GM12892 (cell line): Measurements from ENCODE around the gene SLC12A6.

Source experiments
- DNase-seq: peaks from one replicate; pipeline ENCODE4 v3.0.0; 2011; ENCODE audit not compliant: insufficient read length
- FAIRE-seq: peaks from 2 replicates; lab custom pipeline; 2011; peaks lifted over from hg19 to GRCh38; lab: Jason Lieb, UNC
- POLR2A ChIP-seq: IDR thresholded peaks from 2 replicates; pipeline ENCODE4 v1.6.1; 2011; ENCODE audit warnings: low read depth, low read length, control low read depth
- POLR2AphosphoS5 ChIP-seq: IDR thresholded peaks from 2 replicates; pipeline ENCODE4 v1.6.1; 2011; ENCODE audit warnings: low read depth, low read length, control low read depth
- TAF1 ChIP-seq: IDR thresholded peaks from 2 replicates; pipeline ENCODE4 v1.6.1; 2011; ENCODE audit warnings: low read depth, mild to moderate bottlenecking, control low read depth, low read length, borderline replicate concordance

The SLC12A6 gene

DNA sequence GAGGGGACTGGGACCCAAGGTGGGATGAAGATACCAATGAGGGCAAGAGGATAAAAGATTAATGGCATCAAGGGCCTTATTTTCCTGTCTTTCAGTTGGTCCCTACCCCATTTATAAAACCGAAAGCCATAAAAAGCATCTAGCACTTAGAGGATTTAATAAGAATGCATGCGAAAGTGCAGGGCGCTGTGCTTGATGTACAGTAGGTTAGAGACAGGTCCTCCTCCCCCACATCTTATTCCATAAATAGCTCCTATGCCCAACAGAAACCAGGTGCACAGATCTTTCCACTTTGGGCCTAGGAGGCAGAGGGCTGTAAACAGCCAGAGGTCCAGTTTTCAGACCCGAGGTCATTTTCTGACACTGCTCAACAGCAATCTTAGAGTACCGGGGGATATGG lies 28.3 kb upstream of the SLC12A6 start:
- DNase-seq (no peak), FAIRE-seq (no peak)

DNA sequence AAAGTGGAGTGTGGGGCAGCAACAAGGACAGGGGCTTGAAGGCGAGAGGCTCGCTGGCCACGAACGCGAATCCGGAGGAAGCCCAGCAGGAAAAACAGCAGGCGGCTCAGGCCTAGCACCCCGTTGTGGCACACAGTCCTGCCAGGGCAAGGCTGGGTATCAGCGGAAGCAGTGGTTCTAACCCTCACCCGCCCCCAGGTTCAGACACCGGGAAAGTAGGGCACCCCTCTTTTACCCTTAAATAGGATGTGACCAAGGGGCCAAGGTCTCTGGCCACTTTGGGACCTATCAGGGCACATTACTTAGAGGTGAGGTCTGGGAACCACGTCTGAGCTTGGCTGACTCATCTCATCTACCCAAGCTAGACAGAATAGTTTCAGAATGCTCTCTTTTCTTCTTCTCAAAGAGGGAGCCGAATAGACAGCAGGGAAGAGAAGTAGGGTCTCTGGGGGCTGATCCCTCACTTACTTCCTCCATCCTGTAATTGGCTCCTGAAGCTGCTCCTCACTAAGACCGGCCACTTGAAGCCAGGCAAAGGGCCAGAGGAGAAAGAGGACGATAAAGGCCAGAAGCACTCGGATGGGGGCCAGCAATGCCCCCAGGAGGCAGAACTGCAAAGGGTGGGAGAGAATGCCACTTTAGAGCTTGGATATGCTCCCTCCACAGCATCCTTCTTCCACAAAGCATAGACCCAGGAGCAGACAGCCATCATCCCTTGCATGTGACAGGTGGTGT lies 27.7 kb upstream of the SLC12A6 start:
- no peak for FAIRE-seq

More for the DNA sequence above, 28.3 kb upstream of the SLC12A6 start:
- no peak for TF ChIP-seq POLR2AphosphoS5
- no peak for TF ChIP-seq TAF1
- TF ChIP-seq POLR2A, result no peak

GRCh38 chr15:34364041-34364440 lies 26.5 kb upstream of the SLC12A6 start:
- FAIRE-seq (no peak), DNase-seq (no peak)
- TF ChIP-seq POLR2A (no peak), TAF1 (no peak), POLR2AphosphoS5 (no peak)

More for the DNA sequence above, 27.7 kb upstream of the SLC12A6 start:
- DNase-seq, result no peak
- TF ChIP-seq POLR2AphosphoS5 (no peak), POLR2A (no peak), TAF1 (no peak)

GRCh38 chr15:34362047-34362773 lies 24.6 kb upstream of the SLC12A6 start:
- DNase-seq (no peak), FAIRE-seq (no peak)
- TF ChIP-seq POLR2A (no peak), POLR2AphosphoS5 (no peak), TAF1 (no peak)

DNA sequence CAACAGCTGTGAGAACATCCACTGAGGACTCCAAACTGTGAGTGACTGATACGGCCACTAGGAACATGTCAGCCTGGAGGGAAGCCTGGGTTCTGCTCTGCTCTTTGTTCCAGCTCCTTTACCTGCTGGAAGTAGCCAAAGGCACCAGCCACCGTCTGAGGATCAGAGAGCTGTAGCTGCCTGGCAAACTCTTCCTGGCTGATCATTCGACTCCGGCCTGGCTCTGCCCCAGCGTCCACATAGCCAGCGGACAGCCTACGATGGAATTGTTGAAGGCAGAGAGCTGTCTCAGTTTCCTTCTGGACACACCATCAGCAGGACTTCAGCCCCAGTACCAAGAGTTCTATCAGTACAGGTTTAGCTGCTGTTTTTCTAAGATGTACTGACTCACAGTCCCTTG lies 23.7 kb upstream of the SLC12A6 start:
- FAIRE-seq, result no peak
- TF ChIP-seq POLR2AphosphoS5 (no peak), POLR2A (no peak), TAF1 (no peak)
- no peak for DNase-seq

DNA sequence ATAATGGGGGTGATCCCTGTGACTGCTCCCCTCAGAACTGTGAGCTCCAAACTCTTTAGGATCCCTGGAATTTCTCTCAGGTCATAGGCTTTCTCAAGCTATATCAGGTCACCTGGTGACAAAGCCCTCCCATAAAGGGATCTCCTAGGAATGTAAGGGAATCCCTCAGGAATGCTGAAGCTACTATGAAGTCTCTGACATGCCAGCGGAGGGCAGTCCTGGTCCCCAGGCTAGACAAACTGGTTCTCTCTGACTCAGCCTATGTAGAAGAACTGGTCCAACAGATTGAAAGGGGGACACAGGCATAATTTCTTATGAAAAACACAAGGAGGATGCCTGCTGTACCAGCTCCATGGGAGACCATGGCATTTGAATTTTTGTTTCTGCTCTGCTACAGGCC lies 22.7 kb upstream of the SLC12A6 start:
- DNase-seq, result no peak
- TF ChIP-seq POLR2AphosphoS5, result no peak
- no peak for TF ChIP-seq POLR2A
- no peak for TF ChIP-seq TAF1
- no peak for FAIRE-seq

GRCh38 chr15:34359416-34359815 lies 21.8 kb upstream of the SLC12A6 start:
- DNase-seq (no peak), FAIRE-seq (no peak)
- TF ChIP-seq POLR2AphosphoS5, result no peak
- no peak for TF ChIP-seq TAF1
- no peak for TF ChIP-seq POLR2A

- no peak for TF ChIP-seq POLR2A
- no peak for TF ChIP-seq TAF1
- TF ChIP-seq POLR2AphosphoS5, result no peak
- FAIRE-seq, result no peak
- DNase-seq, result no peak
Observed at GRCh38 chr15:34358948-34359347, 21.4 kb upstream of the SLC12A6 start.

GRCh38 chr15:34358367-34358766 lies 20.8 kb upstream of the SLC12A6 start:
- no peak for DNase-seq
- FAIRE-seq, result no peak
- TF ChIP-seq TAF1 (no peak), POLR2A (no peak), POLR2AphosphoS5 (no peak)

DNA sequence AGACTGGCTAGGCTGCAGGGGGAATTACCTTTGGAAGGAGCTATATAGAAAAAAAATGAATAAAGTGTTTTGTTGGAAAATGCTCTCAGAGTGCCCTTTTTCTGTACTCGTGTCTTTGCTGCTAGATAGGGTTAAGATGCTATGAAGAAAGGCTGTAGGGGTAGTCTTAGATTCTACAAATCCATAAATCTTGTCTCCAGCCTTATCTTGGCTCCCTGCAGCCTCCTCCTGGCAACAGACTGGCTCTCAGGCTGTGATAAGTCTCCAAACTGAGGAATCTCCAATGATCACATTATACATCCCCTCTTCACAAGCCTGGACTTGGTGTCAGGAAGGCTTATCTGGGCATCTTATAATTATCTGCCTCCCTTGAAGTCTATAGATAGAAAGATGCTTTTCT lies 20.1 kb upstream of the SLC12A6 start:
- FAIRE-seq (no peak), DNase-seq (no peak)
- TF ChIP-seq POLR2AphosphoS5 (no peak), POLR2A (no peak), TAF1 (no peak)

- TF ChIP-seq POLR2A (no peak), POLR2AphosphoS5 (no peak), TAF1 (no peak)
- FAIRE-seq, result no peak
Observed at GRCh38 chr15:34355241-34355640, 17.7 kb upstream of the SLC12A6 start.

GRCh38 chr15:34354286-34354685 lies 16.7 kb upstream of the SLC12A6 start:
- no peak for FAIRE-seq
- TF ChIP-seq POLR2A, result no peak
- TF ChIP-seq POLR2AphosphoS5, result no peak
- no peak for TF ChIP-seq TAF1

More at GRCh38 chr15:34355241-34355640, 17.7 kb upstream of the SLC12A6 start:
- DNase-seq, result no peak

More at GRCh38 chr15:34354286-34354685, 16.7 kb upstream of the SLC12A6 start:
- DNase-seq, result no peak
